ENCODE data around the gene IL22RA2. TPM values are rescaled to one million over a fixed set of nuclear protein-coding genes. Genes with fewer than 3 reads are reported as not detected.

Gene IL22RA2
- total RNA-seq (under 1 TPM in 1 of 2 donors, not detected in 1; 0.05 TPM), polyA plus RNA-seq (not detected)

GRCh38 chr6:137173501-137173900 lies at the start of gene IL22RA2:
TSS of gene IL22RA2 (minus strand) at chr6:137173644. CDS start at chr6:137161749, 11,895 bp downstream.
- H3K9me3 ChIP-seq (ENCODE audit: control insufficient read depth in 4 of 4, low read length in 3 of 4): no peaks in the 10 kb centered on the region
- TF ChIP-seq YY1 (IDR thresholded peaks at IDR 0.05) (no peak), SP1 (IDR thresholded peaks at IDR 0.05) (no peak), RXRA (IDR thresholded peaks at IDR 0.05) (no peak), ZBTB33 (IDR thresholded peaks at IDR 0.05) (no peak), JUND (IDR thresholded peaks at IDR 0.05) (no peak), NR2F2 (IDR thresholded peaks at IDR 0.05) (no peak), REST (IDR thresholded peaks at IDR 0.05) (no peak), HNF4G (IDR thresholded peaks at IDR 0.05) (no peak), HNF4A (conservative IDR thresholded peaks at IDR 0.05) (no peak), RAD21 (IDR thresholded peaks at IDR 0.05) (no peak), GABPA (IDR thresholded peaks at IDR 0.05 in 1 of 2, conservative IDR thresholded peaks at IDR 0.05 in 1 of 2) (no peak), FOXA2 (IDR thresholded peaks at IDR 0.05) (no peak), EGR1 (IDR thresholded peaks at IDR 0.05; ENCODE audit: low read depth in 2 of 2) (no peak), FOXA1 (IDR thresholded peaks at IDR 0.05) (no peak)
- TF ChIP-seq, protein P1, sequence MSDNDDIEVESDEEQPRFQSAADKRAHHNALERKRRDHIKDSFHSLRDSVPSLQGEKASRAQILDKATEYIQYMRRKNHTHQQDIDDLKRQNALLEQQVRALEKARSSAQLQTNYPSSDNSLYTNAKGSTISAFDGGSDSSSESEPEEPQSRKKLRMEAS (IDR thresholded peaks at IDR 0.05): no peak
- TF ChIP-seq, protein P2, sequence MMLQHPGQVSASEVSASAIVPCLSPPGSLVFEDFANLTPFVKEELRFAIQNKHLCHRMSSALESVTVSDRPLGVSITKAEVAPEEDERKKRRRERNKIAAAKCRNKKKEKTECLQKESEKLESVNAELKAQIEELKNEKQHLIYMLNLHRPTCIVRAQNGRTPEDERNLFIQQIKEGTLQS (IDR thresholded peaks at IDR 0.05): no peak
- TF ChIP-seq, protein P3, sequence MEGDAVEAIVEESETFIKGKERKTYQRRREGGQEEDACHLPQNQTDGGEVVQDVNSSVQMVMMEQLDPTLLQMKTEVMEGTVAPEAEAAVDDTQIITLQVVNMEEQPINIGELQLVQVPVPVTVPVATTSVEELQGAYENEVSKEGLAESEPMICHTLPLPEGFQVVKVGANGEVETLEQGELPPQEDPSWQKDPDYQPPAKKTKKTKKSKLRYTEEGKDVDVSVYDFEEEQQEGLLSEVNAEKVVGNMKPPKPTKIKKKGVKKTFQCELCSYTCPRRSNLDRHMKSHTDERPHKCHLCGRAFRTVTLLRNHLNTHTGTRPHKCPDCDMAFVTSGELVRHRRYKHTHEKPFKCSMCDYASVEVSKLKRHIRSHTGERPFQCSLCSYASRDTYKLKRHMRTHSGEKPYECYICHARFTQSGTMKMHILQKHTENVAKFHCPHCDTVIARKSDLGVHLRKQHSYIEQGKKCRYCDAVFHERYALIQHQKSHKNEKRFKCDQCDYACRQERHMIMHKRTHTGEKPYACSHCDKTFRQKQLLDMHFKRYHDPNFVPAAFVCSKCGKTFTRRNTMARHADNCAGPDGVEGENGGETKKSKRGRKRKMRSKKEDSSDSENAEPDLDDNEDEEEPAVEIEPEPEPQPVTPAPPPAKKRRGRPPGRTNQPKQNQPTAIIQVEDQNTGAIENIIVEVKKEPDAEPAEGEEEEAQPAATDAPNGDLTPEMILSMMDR (IDR thresholded peaks at IDR 0.05; ENCODE audit: low read depth, low read length, missing input control): no peak
- WGBS: 86% methylated on average over 4 of the region's 4 CpGs
- H3K9ac ChIP-seq (ENCODE audit: low read depth in 1 of 2, low read length in 2 of 2): no peak within 1 kb of the TSS
- no peaks in the 10 kb centered on the region for H3K4me1 ChIP-seq (ENCODE audit: control insufficient read depth in 4 of 4, insufficient read depth in 4 of 4, low read length in 3 of 4)
- no peaks in the 10 kb centered on the region for H3K36me3 ChIP-seq (ENCODE audit: control insufficient read depth in 4 of 4, insufficient read depth in 3 of 4, low read depth in 1 of 4, low read length in 3 of 4)
- no peak within 1 kb of the TSS for H3K27ac ChIP-seq (ENCODE audit: low read depth in 1 of 2, low read length in 2 of 2)
- DNase-seq (ENCODE audit: low spot score): no peak
- H3K4me3 ChIP-seq (ENCODE audit: low read depth in 1 of 3, low read length in 3 of 3): no peak within 1 kb of the TSS
- H3K27me3 ChIP-seq (ENCODE audit: control insufficient read depth in 4 of 4, insufficient read depth in 4 of 4, low read length in 3 of 4): no peaks in the 10 kb centered on the region
